Measurements from ENCODE around the gene IZUMO1. TPM values are rescaled to one million over a fixed set of nuclear protein-coding genes. Genes with fewer than 3 reads are reported as not detected.

IZUMO1 gene
- total and polyA plus RNA-seq, 2 of the 13 experiments (the other 11 are each of a cell fraction or from before 2014, with no cell fraction given): 0.07 to 0.22 TPM

DNA sequence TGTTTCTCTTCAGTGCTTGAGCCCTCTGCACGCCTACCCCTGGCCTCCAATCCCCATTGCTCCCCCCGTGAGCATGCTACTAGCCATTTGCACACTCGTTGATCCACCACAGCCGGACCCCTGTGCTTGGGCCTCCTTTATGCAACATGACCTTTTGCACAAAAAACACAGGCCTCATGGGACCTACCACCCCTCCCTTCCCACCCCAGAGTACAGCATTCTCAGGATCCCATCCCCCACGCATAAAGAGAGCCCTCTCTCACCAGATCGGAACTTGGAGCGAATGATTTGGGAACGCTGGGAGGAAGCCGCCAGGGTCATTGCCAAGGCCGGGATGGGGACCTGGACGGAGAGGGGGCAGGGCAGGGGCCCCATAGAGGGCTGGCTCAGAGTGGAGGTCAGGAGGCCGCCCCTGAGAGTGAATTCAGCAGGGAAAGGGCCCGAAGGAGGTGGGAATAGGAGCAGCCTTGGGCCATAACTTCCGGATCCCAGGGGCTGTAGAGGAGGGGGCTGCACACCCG is 27.9 kb downstream of the IZUMO1 start (continued):
- peak; percentile 71; the same call in 1 of the 2 replicates for TF ChIP-seq KDM6A (CRISPR knock-in tag; IDR thresholded peaks at IDR 0.05; ENCODE audit: low read depth)
- TF ChIP-seq, protein P1, sequence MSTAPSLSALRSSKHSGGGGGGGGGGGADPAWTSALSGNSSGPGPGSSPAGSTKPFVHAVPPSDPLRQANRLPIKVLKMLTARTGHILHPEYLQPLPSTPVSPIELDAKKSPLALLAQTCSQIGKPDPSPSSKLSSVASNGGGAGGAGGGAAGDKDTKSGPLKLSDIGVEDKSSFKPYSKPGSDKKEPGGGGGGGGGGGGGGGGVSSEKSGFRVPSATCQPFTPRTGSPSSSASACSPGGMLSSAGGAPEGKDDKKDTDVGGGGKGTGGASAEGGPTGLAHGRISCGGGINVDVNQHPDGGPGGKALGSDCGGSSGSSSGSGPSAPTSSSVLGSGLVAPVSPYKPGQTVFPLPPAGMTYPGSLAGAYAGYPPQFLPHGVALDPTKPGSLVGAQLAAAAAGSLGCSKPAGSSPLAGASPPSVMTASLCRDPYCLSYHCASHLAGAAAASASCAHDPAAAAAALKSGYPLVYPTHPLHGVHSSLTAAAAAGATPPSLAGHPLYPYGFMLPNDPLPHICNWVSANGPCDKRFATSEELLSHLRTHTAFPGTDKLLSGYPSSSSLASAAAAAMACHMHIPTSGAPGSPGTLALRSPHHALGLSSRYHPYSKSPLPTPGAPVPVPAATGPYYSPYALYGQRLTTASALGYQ (CRISPR knock-in tag; IDR thresholded peaks at IDR 0.05): peak; percentile 70; the same call in 1 of the 2 replicates
- TF ChIP-seq, protein P2, sequence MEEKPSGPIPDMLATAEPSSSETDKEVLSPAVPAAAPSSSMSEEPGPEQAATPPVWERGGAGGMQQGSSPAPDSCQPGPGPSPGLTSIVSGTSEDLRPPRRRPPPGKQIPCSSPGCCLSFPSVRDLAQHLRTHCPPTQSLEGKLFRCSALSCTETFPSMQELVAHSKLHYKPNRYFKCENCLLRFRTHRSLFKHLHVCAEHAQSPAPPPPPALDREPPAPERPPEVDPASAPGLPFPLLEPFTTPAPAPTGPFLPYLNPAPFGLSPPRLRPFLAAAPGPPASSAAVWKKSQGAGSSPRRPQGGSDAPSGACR (CRISPR knock-in tag; IDR thresholded peaks at IDR 0.05): peak; percentile 56; the same call in 1 of the 2 replicates
- peak; percentile 85; the same call in 1 of the 2 replicates for TF ChIP-seq THAP11 (CRISPR knock-in tag; IDR thresholded peaks at IDR 0.05)
- TF ChIP-seq ZNF33A (CRISPR knock-in tag; IDR thresholded peaks at IDR 0.05; ENCODE audit: borderline replicate concordance): no peak
- peak; percentile 75; the same call in 1 of the 2 replicates for TF ChIP-seq CBFB (CRISPR knock-in tag; IDR thresholded peaks at IDR 0.05)
- 0 out of 2 replicates have a peak, but pooled peaks have one; percentile 30 for TF ChIP-seq ZNF547 (CRISPR knock-in tag; IDR thresholded peaks at IDR 0.05)
- TF ChIP-seq, protein P3, sequence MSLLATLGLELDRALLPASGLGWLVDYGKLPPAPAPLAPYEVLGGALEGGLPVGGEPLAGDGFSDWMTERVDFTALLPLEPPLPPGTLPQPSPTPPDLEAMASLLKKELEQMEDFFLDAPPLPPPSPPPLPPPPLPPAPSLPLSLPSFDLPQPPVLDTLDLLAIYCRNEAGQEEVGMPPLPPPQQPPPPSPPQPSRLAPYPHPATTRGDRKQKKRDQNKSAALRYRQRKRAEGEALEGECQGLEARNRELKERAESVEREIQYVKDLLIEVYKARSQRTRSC (CRISPR knock-in tag; IDR thresholded peaks at IDR 0.05; ENCODE audit: low read depth): no peak
- peak; percentile 78 for TF ChIP-seq TARDBP (CRISPR knock-in tag; IDR thresholded peaks at IDR 0.05)
- peak; percentile 34; the same call in 1 of the 2 replicates for TF ChIP-seq HMG20A (CRISPR knock-in tag; IDR thresholded peaks at IDR 0.05; ENCODE audit: borderline replicate concordance)
- TF ChIP-seq ZNF460 (CRISPR knock-in tag; IDR thresholded peaks at IDR 0.05; ENCODE audit: borderline replicate concordance): peak; percentile 76; the same call in 1 of the 2 replicates
- TF ChIP-seq, protein P4, sequence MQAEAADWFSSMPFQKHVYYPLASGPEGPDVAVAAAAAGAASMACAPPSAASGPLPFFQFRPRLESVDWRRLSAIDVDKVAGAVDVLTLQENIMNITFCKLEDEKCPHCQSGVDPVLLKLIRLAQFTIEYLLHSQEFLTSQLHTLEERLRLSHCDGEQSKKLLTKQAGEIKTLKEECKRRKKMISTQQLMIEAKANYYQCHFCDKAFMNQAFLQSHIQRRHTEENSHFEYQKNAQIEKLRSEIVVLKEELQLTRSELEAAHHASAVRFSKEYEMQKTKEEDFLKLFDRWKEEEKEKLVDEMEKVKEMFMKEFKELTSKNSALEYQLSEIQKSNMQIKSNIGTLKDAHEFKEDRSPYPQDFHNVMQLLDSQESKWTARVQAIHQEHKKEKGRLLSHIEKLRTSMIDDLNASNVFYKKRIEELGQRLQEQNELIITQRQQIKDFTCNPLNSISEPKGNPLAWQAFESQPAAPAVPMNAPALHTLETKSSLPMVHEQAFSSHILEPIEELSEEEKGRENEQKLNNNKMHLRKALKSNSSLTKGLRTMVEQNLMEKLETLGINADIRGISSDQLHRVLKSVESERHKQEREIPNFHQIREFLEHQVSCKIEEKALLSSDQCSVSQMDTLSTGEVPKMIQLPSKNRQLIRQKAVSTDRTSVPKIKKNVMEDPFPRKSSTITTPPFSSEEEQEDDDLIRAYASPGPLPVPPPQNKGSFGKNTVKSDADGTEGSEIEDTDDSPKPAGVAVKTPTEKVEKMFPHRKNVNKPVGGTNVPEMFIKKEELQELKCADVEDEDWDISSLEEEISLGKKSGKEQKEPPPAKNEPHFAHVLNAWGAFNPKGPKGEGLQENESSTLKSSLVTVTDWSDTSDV (CRISPR knock-in tag; IDR thresholded peaks at IDR 0.05): no peak
- TF ChIP-seq SAP130 (CRISPR knock-in tag; IDR thresholded peaks at IDR 0.05; ENCODE audit: low read depth): peak; percentile 85
- no peak for TF ChIP-seq ZNF329 (CRISPR knock-in tag; IDR thresholded peaks at IDR 0.05; ENCODE audit: low read depth)
- no peak for TF ChIP-seq ZFP36L2 (CRISPR knock-in tag; IDR thresholded peaks at IDR 0.05)
- TF ChIP-seq, protein P5, sequence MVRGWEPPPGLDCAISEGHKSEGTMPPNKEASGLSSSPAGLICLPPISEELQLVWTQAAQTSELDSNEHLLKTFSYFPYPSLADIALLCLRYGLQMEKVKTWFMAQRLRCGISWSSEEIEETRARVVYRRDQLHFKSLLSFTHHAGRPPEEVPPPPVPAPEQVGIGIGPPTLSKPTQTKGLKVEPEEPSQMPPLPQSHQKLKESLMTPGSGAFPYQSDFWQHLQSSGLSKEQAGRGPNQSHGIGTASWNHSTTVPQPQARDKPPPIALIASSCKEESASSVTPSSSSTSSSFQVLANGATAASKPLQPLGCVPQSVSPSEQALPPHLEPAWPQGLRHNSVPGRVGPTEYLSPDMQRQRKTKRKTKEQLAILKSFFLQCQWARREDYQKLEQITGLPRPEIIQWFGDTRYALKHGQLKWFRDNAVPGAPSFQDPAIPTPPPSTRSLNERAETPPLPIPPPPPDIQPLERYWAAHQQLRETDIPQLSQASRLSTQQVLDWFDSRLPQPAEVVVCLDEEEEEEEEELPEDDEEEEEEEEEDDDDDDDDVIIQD (CRISPR knock-in tag; IDR thresholded peaks at IDR 0.05; ENCODE audit: low read depth): no peak
- TF ChIP-seq ZSCAN31 (CRISPR knock-in tag; IDR thresholded peaks at IDR 0.05; ENCODE audit: low read depth): no peak
- TF ChIP-seq GPN1 (CRISPR knock-in tag; IDR thresholded peaks at IDR 0.05; ENCODE audit: borderline replicate concordance): no peak
- TF ChIP-seq, protein P6, sequence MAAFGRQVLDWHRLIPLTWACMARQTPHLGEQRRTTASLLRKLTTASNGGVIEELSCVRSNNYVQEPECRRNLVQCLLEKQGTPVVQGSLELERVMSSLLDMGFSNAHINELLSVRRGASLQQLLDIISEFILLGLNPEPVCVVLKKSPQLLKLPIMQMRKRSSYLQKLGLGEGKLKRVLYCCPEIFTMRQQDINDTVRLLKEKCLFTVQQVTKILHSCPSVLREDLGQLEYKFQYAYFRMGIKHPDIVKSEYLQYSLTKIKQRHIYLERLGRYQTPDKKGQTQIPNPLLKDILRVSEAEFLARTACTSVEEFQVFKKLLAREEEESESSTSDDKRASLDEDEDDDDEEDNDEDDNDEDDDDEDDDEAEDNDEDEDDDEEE (CRISPR knock-in tag; IDR thresholded peaks at IDR 0.05): no peak
- TF ChIP-seq, protein P7, sequence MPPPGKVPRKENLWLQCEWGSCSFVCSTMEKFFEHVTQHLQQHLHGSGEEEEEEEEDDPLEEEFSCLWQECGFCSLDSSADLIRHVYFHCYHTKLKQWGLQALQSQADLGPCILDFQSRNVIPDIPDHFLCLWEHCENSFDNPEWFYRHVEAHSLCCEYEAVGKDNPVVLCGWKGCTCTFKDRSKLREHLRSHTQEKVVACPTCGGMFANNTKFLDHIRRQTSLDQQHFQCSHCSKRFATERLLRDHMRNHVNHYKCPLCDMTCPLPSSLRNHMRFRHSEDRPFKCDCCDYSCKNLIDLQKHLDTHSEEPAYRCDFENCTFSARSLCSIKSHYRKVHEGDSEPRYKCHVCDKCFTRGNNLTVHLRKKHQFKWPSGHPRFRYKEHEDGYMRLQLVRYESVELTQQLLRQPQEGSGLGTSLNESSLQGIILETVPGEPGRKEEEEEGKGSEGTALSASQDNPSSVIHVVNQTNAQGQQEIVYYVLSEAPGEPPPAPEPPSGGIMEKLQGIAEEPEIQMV (CRISPR knock-in tag; IDR thresholded peaks at IDR 0.05; ENCODE audit: low read depth): no peak

Data from HepG2 (cell line).